Measurements from ENCODE around the gene LIX1L.

The LIX1L gene

DNA sequence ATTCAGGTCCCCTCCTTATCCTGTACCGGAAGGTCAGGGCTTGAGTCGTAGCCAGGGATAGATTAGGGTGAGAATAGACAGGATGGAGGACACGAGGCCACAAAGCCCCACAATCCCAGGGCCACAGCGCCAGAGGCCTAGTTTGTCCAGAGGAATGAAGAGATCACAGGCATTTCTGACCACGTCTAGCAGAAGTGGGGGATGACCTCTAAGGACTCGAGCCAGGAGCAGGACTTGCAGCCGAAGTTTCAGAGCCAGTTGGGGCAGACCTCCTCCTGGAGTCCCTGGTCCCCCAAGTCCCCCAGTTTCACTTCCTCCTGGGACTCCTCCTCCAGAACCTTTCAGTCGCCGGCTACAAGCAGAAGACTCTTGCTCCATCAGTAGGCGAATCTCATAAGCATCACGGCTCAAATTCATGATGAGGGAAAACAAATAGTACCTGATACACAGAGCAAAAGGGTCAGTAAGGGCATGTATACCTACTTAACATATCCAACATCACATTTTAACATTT lies 45.6 kb downstream of the LIX1L start:
- no peak overlapping the region for H3K9ac ChIP-seq (ENCODE audit: low read length)
- no peak overlapping the region for H2BK12ac ChIP-seq (ENCODE audit: low read length)
- H3K4ac ChIP-seq (ENCODE audit: low read depth, low read length) = no peak overlapping the region
- H2AK5ac ChIP-seq (ENCODE audit: low read length) = no peak overlapping the region
- H3K14ac ChIP-seq (ENCODE audit: low read length) = no peak overlapping the region
- no peak overlapping the region for H2AFZ ChIP-seq (ENCODE audit: insufficient read depth, low read length, poor library complexity)
- no peak overlapping the region for H2BK120ac ChIP-seq (ENCODE audit: insufficient read depth, low read length, poor library complexity)
- no peak overlapping the region for H4K8ac ChIP-seq (ENCODE audit: low read depth, low read length)
- H4K12ac ChIP-seq (ENCODE audit: low read depth, low read length) = no peak overlapping the region
- H3K4me2 ChIP-seq (ENCODE audit: low read length) = no peak overlapping the region
- no peaks in the 10 kb centered on the region for H3K9me3 ChIP-seq (ENCODE audit: insufficient read depth, low read depth, low read length)
- H3K4me3 ChIP-seq (ENCODE audit: low read depth, low read length) = no peak overlapping the region
- peaks cover 5 to 15% of the 10 kb centered on the region in 2 experiments for H3K36me3 ChIP-seq (ENCODE audit: control insufficient read depth in 1 of 2, insufficient read depth in 2 of 2, low read length in 2 of 2)
- H3K79me2 ChIP-seq (ENCODE audit: control insufficient read depth, insufficient read depth, low read length, poor library complexity) = no peaks in the 10 kb centered on the region
- H3K18ac ChIP-seq (ENCODE audit: low read length) = no peak overlapping the region
- WGBS (ENCODE audit: extremely low coverage, insufficient coverage, insufficient read length) = no CpG with 5 or more reads among the region's 11 CpGs
- no peak overlapping the region for H2BK5ac ChIP-seq (ENCODE audit: low read depth, low read length, poor library complexity)
- DNase-seq = no peak
- no peak overlapping the region for H4K91ac ChIP-seq (ENCODE audit: low read depth, low read length)
- H3K27me3 ChIP-seq (ENCODE audit: insufficient read depth, low read length) = no peaks in the 10 kb centered on the region
- H3K23ac ChIP-seq (ENCODE audit: low read length) = no peak overlapping the region
- no peaks in the 10 kb centered on the region for H3K4me1 ChIP-seq (ENCODE audit: control insufficient read depth in 1 of 2, insufficient read depth in 2 of 2, low read length in 2 of 2)
- no peak overlapping the region for H3K27ac ChIP-seq (ENCODE audit: low read depth, low read length)
- H3K79me1 ChIP-seq (ENCODE audit: low read length) = no peaks in the 10 kb centered on the region

DNA sequence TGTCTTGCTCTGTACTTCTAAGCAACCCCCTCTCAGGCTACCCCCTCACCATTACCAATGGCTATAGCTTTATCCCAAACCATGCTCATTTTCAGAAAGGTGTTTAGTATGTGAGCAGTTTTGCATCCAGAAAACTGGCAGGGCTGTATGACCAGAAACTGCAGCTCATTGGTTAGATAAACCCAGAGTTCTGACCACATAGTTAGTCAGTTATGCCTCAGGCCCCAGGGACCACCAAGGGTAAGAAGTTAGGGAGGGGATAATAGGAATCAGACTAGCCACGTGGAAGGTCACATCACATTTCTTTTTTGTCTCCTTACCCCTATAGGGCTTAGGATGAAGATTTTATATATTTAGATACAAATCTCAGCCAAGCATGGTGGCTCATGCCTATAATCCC lies 49.2 kb downstream of the LIX1L start:
- Histone ChIP-seq H3K23ac (ENCODE audit: low read length) (no peak overlapping the region), H4K12ac (ENCODE audit: low read depth, low read length) (no peak overlapping the region), H4K91ac (ENCODE audit: low read depth, low read length) (no peak overlapping the region), H2BK12ac (ENCODE audit: low read length) (no peak overlapping the region), H2BK5ac (ENCODE audit: low read depth, low read length, poor library complexity) (no peak overlapping the region), H2BK120ac (ENCODE audit: insufficient read depth, low read length, poor library complexity) (no peak overlapping the region), H3K9ac (ENCODE audit: low read length) (no peak overlapping the region), H4K8ac (ENCODE audit: low read depth, low read length) (no peak overlapping the region), H3K4me2 (ENCODE audit: low read length) (no peak overlapping the region), H3K9me3 (ENCODE audit: insufficient read depth, low read depth, low read length) (no peaks in the 10 kb centered on the region), H3K27me3 (ENCODE audit: insufficient read depth, low read length) (no peaks in the 10 kb centered on the region), H3K79me2 (ENCODE audit: control insufficient read depth, insufficient read depth, low read length, poor library complexity) (no peaks in the 10 kb centered on the region), H3K4ac (ENCODE audit: low read depth, low read length) (no peak overlapping the region), H3K27ac (ENCODE audit: low read depth, low read length) (no peak overlapping the region), H3K4me1 (ENCODE audit: control insufficient read depth in 1 of 2, insufficient read depth in 2 of 2, low read length in 2 of 2) (no peaks in the 10 kb centered on the region), H3K79me1 (ENCODE audit: low read length) (no peaks in the 10 kb centered on the region), H3K36me3 (ENCODE audit: control insufficient read depth in 1 of 2, insufficient read depth in 2 of 2, low read length in 2 of 2) (peaks cover 5 to 13% of the 10 kb centered on the region in 2 experiments), H2AFZ (ENCODE audit: insufficient read depth, low read length, poor library complexity) (no peak overlapping the region), H3K14ac (ENCODE audit: low read length) (no peak overlapping the region), H2AK5ac (ENCODE audit: low read length) (no peak overlapping the region), H3K4me3 (ENCODE audit: low read depth, low read length) (no peak overlapping the region), H3K18ac (ENCODE audit: low read length) (no peak overlapping the region)
- DNase-seq = no peak
- no CpG with 5 or more reads among the region's 1 CpG for WGBS (ENCODE audit: extremely low coverage, insufficient coverage, insufficient read length)

DNA sequence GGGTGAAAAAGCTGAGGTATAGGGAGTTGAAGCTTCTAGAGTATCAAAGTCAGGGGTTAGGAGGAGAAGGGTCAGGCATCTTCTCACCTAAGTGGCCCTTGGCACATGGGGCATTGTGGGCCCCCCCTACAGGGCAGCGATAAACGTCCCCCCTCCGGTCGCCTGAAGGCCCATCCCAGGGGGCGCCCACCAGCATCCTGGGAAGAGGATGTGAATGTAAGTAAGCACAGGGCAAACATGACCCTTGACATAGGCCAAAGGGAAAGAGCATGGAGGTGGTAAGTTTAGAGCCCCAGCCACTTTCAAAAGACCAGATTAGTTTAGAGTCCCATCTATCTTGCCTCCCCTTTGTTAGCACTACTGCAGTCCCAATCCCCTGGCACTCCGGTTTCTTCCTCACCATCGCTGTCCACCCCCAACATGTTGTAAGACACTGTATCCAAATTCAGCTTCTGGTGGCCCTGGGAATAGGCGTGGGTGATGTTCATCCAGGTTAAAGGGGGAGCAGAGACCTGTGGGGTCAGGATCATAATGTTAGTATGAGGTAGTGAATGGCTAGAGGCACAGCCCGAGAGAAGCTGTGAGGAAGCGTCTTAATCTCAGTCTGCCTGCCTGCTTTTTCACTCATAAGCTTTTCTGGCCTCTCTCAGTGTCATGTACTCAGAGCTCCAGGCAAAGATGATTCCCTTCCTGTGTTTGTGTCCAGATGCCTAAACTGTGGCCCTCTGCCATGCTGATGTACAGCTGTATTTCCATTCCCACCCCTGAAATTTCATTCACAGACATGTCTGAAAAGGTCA lies 50.7 kb downstream of the LIX1L start:
- Histone ChIP-seq H3K4me1 (ENCODE audit: control insufficient read depth in 1 of 2, insufficient read depth in 2 of 2, low read length in 2 of 2) (no peaks in the 10 kb centered on the region), H3K36me3 (ENCODE audit: control insufficient read depth in 1 of 2, insufficient read depth in 2 of 2, low read length in 2 of 2) (peaks cover 3 to 11% of the 10 kb centered on the region in 2 experiments), H3K4ac (ENCODE audit: low read depth, low read length) (no peak overlapping the region), H3K23ac (ENCODE audit: low read length) (no peak overlapping the region), H4K91ac (ENCODE audit: low read depth, low read length) (no peak overlapping the region), H3K14ac (ENCODE audit: low read length) (no peak overlapping the region), H3K27me3 (ENCODE audit: insufficient read depth, low read length) (no peaks in the 10 kb centered on the region), H3K4me3 (ENCODE audit: low read depth, low read length) (no peak overlapping the region), H3K27ac (ENCODE audit: low read depth, low read length) (no peak overlapping the region), H2BK5ac (ENCODE audit: low read depth, low read length, poor library complexity) (no peak overlapping the region), H3K4me2 (ENCODE audit: low read length) (no peak overlapping the region), H2AFZ (ENCODE audit: insufficient read depth, low read length, poor library complexity) (no peak overlapping the region), H2AK5ac (ENCODE audit: low read length) (no peak overlapping the region), H4K8ac (ENCODE audit: low read depth, low read length) (no peak overlapping the region), H2BK12ac (ENCODE audit: low read length) (no peak overlapping the region), H3K79me2 (ENCODE audit: control insufficient read depth, insufficient read depth, low read length, poor library complexity) (no peaks in the 10 kb centered on the region), H4K12ac (ENCODE audit: low read depth, low read length) (no peak overlapping the region), H3K79me1 (ENCODE audit: low read length) (no peaks in the 10 kb centered on the region), H3K9ac (ENCODE audit: low read length) (no peak overlapping the region), H3K18ac (ENCODE audit: low read length) (no peak overlapping the region), H3K9me3 (ENCODE audit: insufficient read depth, low read depth, low read length) (no peaks in the 10 kb centered on the region), H2BK120ac (ENCODE audit: insufficient read depth, low read length, poor library complexity) (no peak overlapping the region)
- no peak for DNase-seq
- WGBS (ENCODE audit: extremely low coverage, insufficient coverage, insufficient read length) = no CpG with 5 or more reads among the region's 10 CpGs

DNA sequence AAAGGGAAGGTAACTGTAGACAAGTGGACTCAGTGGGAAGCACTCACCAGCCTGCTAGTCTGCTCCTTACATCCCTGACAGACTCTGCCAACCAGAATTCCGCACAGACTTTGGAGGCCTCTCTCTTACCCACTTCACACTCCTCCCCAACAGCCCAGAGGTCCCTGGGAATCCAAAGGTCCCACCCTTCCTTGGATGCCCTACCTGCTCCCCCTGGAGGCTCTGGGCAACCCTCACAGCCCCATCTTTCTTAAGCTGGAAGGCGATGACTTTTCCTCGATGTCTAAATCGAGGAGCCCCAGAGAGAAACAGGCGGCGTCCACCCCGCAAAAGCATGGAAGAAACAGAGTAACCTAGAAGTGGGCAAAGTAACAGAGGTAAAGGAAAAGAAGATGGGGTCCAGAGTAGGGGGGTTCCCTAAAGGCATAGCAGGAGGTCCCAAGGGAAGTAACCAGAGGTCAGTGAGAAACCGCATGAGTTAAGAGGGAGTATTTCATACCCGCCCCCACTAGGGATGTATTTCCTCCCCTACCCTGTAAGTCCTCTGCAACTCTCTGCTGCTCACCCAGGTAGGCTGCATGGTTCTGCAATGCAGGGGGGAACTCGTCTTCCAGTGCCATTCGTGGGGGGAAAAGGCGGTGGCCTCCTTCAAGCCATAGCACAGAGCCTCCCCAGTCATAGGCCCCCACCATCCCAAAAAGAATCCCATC lies 56.4 kb downstream of the LIX1L start:
- Histone ChIP-seq H3K4me2 (ENCODE audit: low read length) (no peak overlapping the region), H4K91ac (ENCODE audit: low read depth, low read length) (no peak overlapping the region), H3K4me1 (ENCODE audit: control insufficient read depth in 1 of 2, insufficient read depth in 2 of 2, low read length in 2 of 2) (no peaks in the 10 kb centered on the region), H3K4me3 (ENCODE audit: low read depth, low read length) (no peak overlapping the region), H2BK12ac (ENCODE audit: low read length) (no peak overlapping the region), H3K79me2 (ENCODE audit: control insufficient read depth, insufficient read depth, low read length, poor library complexity) (no peaks in the 10 kb centered on the region), H3K18ac (ENCODE audit: low read length) (no peak overlapping the region), H3K23ac (ENCODE audit: low read length) (no peak overlapping the region), H2BK120ac (ENCODE audit: insufficient read depth, low read length, poor library complexity) (no peak overlapping the region), H3K79me1 (ENCODE audit: low read length) (no peaks in the 10 kb centered on the region), H4K12ac (ENCODE audit: low read depth, low read length) (no peak overlapping the region), H3K9me3 (ENCODE audit: insufficient read depth, low read depth, low read length) (peaks cover 2% of the 10 kb centered on the region), H3K36me3 (ENCODE audit: control insufficient read depth in 1 of 2, insufficient read depth in 2 of 2, low read length in 2 of 2) (no peaks in the 10 kb centered on the region), H3K27me3 (ENCODE audit: insufficient read depth, low read length) (no peaks in the 10 kb centered on the region), H2BK5ac (ENCODE audit: low read depth, low read length, poor library complexity) (no peak overlapping the region), H3K9ac (ENCODE audit: low read length) (no peak overlapping the region), H3K4ac (ENCODE audit: low read depth, low read length) (no peak overlapping the region), H3K27ac (ENCODE audit: low read depth, low read length) (no peak overlapping the region), H2AK5ac (ENCODE audit: low read length) (no peak overlapping the region), H3K14ac (ENCODE audit: low read length) (no peak overlapping the region), H4K8ac (ENCODE audit: low read depth, low read length) (no peak overlapping the region), H2AFZ (ENCODE audit: insufficient read depth, low read length, poor library complexity) (no peak overlapping the region)
- WGBS (ENCODE audit: extremely low coverage, insufficient coverage, insufficient read length) = no CpG with 5 or more reads among the region's 12 CpGs
- DNase-seq = no peak

Data from trophoblast cell (in vitro differentiated cells and primary cell).